Measurements from ENCODE around the gene BRINP3.
"Not testable (repeated sequence)": the region's sequence is repeated elsewhere in the genome, so short reads cannot be mapped to it uniquely, and the experiment has no call there.

BRINP3 gene

GRCh38 chr1:190477762-190478148 lies at the start of gene BRINP3:
Gene BRINP3, minus strand, starts transcription at chr1:190477864.
- peak; percentile 37 for DNase-seq

- no peak for DNase-seq
Observed at GRCh38 chr1:190511554-190511953, 33.9 kb upstream of the BRINP3 start.

GRCh38 chr1:190507357-190507756 lies 29.7 kb upstream of the BRINP3 start:
- DNase-seq: no peak

GRCh38 chr1:190504539-190504938 lies 26.9 kb upstream of the BRINP3 start:
- not testable (repeated sequence) for DNase-seq

- DNase-seq: no peak
Observed at GRCh38 chr1:190497565-190497964, 19.9 kb upstream of the BRINP3 start.

GRCh38 chr1:190494451-190494850 lies 16.8 kb upstream of the BRINP3 start:
- DNase-seq: peak; percentile 22

GRCh38 chr1:190491404-190491803 lies 13.7 kb upstream of the BRINP3 start:
- no peak for DNase-seq

GRCh38 chr1:190484045-190484444 lies 6.4 kb upstream of the BRINP3 start:
- no peak for DNase-seq

GRCh38 chr1:190480231-190480630 lies 2.6 kb upstream of the BRINP3 start:
- no peak for DNase-seq

- DNase-seq: no peak
Observed at GRCh38 chr1:190479516-190479915, 1.9 kb upstream of the BRINP3 start.

- DNase-seq: no peak
Observed at GRCh38 chr1:190479050-190479397, 1.4 kb upstream of the BRINP3 start.

GRCh38 chr1:190478149-190479049 lies 735 bp upstream of the BRINP3 start:
- no peak for DNase-seq

GRCh38 chr1:190476806-190477205 lies 858 bp downstream of the BRINP3 start:
- DNase-seq: no peak

- no peak for DNase-seq
Observed at GRCh38 chr1:190476321-190476720, 1.3 kb downstream of the BRINP3 start.

- no peak for DNase-seq
Observed at GRCh38 chr1:190475421-190476141, 2.1 kb downstream of the BRINP3 start.

GRCh38 chr1:190474650-190475211 lies 2.9 kb downstream of the BRINP3 start:
- no peak for DNase-seq

GRCh38 chr1:190474010-190474409 lies 3.7 kb downstream of the BRINP3 start:
- no peak for DNase-seq

GRCh38 chr1:190472494-190472893 lies 5.2 kb downstream of the BRINP3 start:
- no peak for DNase-seq

GRCh38 chr1:190472042-190472441 lies 5.6 kb downstream of the BRINP3 start:
- no peak for DNase-seq

GRCh38 chr1:190464690-190465089 lies 13.0 kb downstream of the BRINP3 start:
- DNase-seq: no peak

GRCh38 chr1:190456129-190456528 lies 21.5 kb downstream of the BRINP3 start:
- no peak for DNase-seq

GRCh38 chr1:190455631-190456030 lies 22.0 kb downstream of the BRINP3 start:
- no peak for DNase-seq

GRCh38 chr1:190453550-190453949 lies 24.1 kb downstream of the BRINP3 start:
- DNase-seq: no peak

GRCh38 chr1:190452272-190452848 lies 25.3 kb downstream of the BRINP3 start:
- no peak for DNase-seq

Measured in NCI-H226 (cell line).